Activated naive CD8-positive, alpha-beta T cell (primary cell): ENCODE data around the gene CMTM4.
"Not testable (repeated sequence)": the region's sequence is repeated elsewhere in the genome, so short reads cannot be mapped to it uniquely, and the experiment has no call there.

Experiments
- H3K27ac Mint-ChIP-seq: one replicate; pipeline ENCODE4 v1.8.0; 2021; ENCODE audit warnings: mixed read lengths
- H3K27me3 Mint-ChIP-seq: one replicate; pipeline ENCODE4 v1.8.0; 2021; ENCODE audit warnings: mixed read lengths
- H3K36me3 Mint-ChIP-seq: one replicate; pipeline ENCODE4 v1.8.0; 2021; ENCODE audit warnings: mixed read lengths
- H3K4me1 Mint-ChIP-seq: one replicate; pipeline ENCODE4 v1.8.0; 2021; ENCODE audit warnings: low read depth, mixed read lengths
- H3K4me3 Mint-ChIP-seq: one replicate; pipeline ENCODE4 v1.8.0; 2021; ENCODE audit warnings: mild to moderate bottlenecking, mixed read lengths
- H3K9me3 Mint-ChIP-seq: one replicate; pipeline ENCODE4 v1.8.0; 2021; ENCODE audit warnings: low read depth, mixed read lengths

The CMTM4 gene

GRCh38 chr16:66608241-66609138 lies 88.1 kb downstream of the CMTM4 start:
- Mint-ChIP-seq H3K9me3 (no peaks in the 10 kb centered on the region), H3K36me3 (no peaks in the 10 kb centered on the region), H3K4me3 (peak overlapping the region; percentile 42), H3K27me3 (no peaks in the 10 kb centered on the region), H3K27ac (peak overlapping the region; percentile 50), H3K4me1 (peaks cover 24% of the 10 kb centered on the region)

DNA sequence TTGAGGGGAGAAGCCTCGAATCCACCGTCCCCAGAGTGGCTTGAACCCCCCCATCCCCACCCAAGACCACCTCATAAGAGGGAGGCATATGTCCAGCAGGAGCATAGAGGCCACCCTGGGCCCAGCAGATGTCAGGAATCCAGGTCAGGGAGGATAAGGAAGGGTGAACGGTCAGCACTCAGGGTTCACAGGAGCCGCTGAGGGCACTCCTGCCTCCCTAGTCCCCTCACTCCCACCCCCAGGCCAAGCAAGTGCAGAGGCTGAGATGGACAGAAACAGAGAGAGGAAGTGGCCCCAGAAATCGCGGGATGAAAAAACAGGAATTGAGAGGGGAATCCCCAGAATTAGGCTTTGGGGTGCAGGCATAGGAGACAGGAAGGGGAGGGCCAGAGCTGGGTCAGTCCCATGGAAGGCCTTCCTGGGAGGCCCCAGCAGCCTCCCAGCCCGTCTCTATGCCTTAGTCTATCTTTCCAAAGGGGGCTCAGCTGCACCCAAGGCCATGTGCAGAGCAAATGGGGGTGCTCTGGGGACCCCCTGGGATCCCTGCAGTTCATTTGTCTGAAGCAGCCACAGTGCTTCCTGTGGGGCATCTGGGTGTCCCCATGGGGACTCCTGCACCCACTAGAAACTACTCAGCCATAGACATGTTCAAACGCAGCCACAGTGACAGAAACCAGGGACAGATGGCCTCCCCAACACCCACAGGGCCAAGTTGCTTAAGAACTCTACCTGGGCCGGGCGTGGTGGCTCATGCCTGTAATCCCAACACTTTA lies 90.4 kb downstream of the CMTM4 start:
- H3K27me3 Mint-ChIP-seq = no peaks in the 10 kb centered on the region
- H3K4me3 Mint-ChIP-seq = peak overlapping the region; percentile 80
- H3K36me3 Mint-ChIP-seq = no peaks in the 10 kb centered on the region
- peaks cover 30% of the 10 kb centered on the region for H3K4me1 Mint-ChIP-seq
- H3K9me3 Mint-ChIP-seq = no peaks in the 10 kb centered on the region
- peak overlapping the region; percentile 70 for H3K27ac Mint-ChIP-seq

GRCh38 chr16:66605177-66605978 lies 91.2 kb downstream of the CMTM4 start:
- peaks cover 33% of the 10 kb centered on the region for H3K4me1 Mint-ChIP-seq
- no peaks in the 10 kb centered on the region for H3K9me3 Mint-ChIP-seq
- peak overlapping the region; percentile 80 for H3K4me3 Mint-ChIP-seq
- no peak overlapping the region for H3K27ac Mint-ChIP-seq
- H3K27me3 Mint-ChIP-seq = no peaks in the 10 kb centered on the region
- H3K36me3 Mint-ChIP-seq = no peaks in the 10 kb centered on the region

GRCh38 chr16:66604376-66605176 lies 92.0 kb downstream of the CMTM4 start, which contains the start of gene CMTM3:
TSS of gene CMTM3 (plus strand) at chr16:66604704. CDS start at chr16:66604806, 102 bp downstream.
- Mint-ChIP-seq H3K4me3 (peak within 1 kb of the TSS; percentile 89), H3K36me3 (no peaks in the 10 kb centered on the region), H3K27ac (peak within 1 kb of the TSS; percentile 94), H3K9me3 (no peaks in the 10 kb centered on the region), H3K27me3 (no peaks in the 10 kb centered on the region), H3K4me1 (peaks cover 39% of the 10 kb centered on the region)

DNA sequence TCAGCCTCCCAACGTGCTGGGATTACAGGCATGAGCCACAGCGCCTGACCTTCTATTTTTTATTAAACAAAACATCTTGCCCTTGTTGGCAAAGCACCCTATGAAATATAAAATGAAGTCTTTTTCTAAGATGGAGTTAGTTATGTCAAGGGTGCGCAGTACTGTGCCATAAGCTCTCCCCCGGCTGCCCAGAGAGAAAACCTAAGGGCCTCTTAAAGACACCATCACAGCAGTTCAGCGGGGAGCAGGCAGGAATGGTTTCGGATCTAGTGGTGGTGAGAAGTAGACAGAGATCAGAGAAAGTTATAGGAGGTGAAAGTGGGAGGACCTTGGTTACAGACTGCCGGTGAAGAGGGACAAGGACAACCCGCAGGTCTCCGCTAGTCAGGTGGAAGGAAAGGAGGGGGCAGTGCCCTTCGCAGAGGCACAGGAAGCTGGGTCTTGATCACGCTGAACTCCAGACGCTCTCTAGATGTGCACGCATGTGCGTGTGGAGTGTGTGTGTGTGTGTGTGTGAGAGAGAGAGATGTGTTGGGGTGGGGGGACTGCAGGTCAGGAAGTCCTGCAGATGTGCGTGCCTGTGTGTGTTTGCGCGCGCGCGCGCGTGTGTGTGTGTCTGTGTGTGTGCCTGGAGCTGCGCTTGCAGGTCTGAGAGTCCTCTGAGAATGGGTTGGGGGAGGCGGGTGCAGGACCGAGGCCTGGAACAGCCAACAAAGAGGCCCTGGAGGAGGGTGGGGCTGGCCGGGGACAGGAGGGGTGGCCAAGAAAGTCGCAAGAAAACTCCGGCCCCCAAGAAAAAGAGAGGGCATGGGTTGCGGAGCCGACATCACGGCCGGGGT lies 92.8 kb downstream of the CMTM4 start:
- Mint-ChIP-seq H3K9me3 (no peaks in the 10 kb centered on the region), H3K27me3 (no peaks in the 10 kb centered on the region), H3K36me3 (no peaks in the 10 kb centered on the region), H3K4me3 (peak overlapping the region; percentile 89), H3K4me1 (peaks cover 43% of the 10 kb centered on the region), H3K27ac (peak overlapping the region; percentile 94)

GRCh38 chr16:66601471-66601870 lies 95.1 kb downstream of the CMTM4 start:
- peaks cover 46% of the 10 kb centered on the region for H3K4me1 Mint-ChIP-seq
- H3K9me3 Mint-ChIP-seq = no peaks in the 10 kb centered on the region
- no peak overlapping the region for H3K27ac Mint-ChIP-seq
- no peaks in the 10 kb centered on the region for H3K36me3 Mint-ChIP-seq
- H3K27me3 Mint-ChIP-seq = no peaks in the 10 kb centered on the region
- no peak overlapping the region for H3K4me3 Mint-ChIP-seq

DNA sequence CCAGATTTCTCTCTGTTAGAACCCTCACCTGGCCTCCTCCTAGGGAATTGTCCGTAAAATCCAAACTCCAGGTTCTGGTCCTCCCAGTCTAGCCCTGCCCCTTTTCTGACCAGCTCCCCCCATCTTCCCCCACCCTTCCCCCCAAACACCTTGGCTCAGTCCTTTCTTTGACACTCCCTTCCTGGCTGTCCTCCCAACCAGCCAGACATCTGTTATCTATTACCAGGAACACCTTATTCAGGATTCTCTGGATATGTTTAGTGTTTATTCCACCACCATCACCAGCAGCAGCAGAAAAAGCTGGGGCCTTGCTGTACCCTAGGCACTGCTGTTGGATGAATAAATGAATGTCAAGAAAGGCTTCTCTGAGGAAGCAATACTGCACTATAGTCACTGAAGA lies 96.1 kb downstream of the CMTM4 start:
- H3K4me3 Mint-ChIP-seq = no peak overlapping the region
- no peak overlapping the region for H3K27ac Mint-ChIP-seq
- no peaks in the 10 kb centered on the region for H3K36me3 Mint-ChIP-seq
- H3K27me3 Mint-ChIP-seq = no peaks in the 10 kb centered on the region
- H3K9me3 Mint-ChIP-seq = no peaks in the 10 kb centered on the region
- H3K4me1 Mint-ChIP-seq = peaks cover 41% of the 10 kb centered on the region

- Mint-ChIP-seq H3K4me1 (peaks cover 41% of the 10 kb centered on the region), H3K4me3 (no peak overlapping the region), H3K27me3 (no peaks in the 10 kb centered on the region), H3K27ac (peak overlapping the region; percentile 58), H3K36me3 (no peaks in the 10 kb centered on the region), H3K9me3 (no peaks in the 10 kb centered on the region)
These were observed 96.8 kb downstream of the CMTM4 start for GRCh38 chr16:66599726-66600125.

DNA sequence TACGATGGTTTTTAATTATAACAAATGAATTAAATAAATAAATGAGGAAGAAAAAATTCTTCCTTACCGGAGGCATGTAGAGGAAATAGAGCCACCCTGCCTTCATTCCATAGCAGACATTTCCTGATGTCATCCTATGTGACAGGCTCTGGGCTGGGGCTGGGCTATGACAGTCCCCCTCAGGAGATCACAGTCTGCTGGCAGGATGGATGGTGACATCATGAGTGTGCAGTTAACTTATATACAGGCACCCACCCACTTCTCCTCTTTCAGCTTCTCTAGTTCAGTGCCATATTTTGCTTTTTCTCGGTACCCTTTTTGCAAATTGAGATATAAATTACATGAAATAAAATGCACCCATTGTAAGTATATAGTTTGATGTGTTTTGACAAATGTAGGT lies 98.4 kb downstream of the CMTM4 start:
- Mint-ChIP-seq H3K36me3 (no peaks in the 10 kb centered on the region), H3K9me3 (no peaks in the 10 kb centered on the region), H3K4me1 (peaks cover 35% of the 10 kb centered on the region), H3K4me3 (peak overlapping the region; percentile 8), H3K27me3 (no peaks in the 10 kb centered on the region), H3K27ac (peak overlapping the region; percentile 11)

DNA sequence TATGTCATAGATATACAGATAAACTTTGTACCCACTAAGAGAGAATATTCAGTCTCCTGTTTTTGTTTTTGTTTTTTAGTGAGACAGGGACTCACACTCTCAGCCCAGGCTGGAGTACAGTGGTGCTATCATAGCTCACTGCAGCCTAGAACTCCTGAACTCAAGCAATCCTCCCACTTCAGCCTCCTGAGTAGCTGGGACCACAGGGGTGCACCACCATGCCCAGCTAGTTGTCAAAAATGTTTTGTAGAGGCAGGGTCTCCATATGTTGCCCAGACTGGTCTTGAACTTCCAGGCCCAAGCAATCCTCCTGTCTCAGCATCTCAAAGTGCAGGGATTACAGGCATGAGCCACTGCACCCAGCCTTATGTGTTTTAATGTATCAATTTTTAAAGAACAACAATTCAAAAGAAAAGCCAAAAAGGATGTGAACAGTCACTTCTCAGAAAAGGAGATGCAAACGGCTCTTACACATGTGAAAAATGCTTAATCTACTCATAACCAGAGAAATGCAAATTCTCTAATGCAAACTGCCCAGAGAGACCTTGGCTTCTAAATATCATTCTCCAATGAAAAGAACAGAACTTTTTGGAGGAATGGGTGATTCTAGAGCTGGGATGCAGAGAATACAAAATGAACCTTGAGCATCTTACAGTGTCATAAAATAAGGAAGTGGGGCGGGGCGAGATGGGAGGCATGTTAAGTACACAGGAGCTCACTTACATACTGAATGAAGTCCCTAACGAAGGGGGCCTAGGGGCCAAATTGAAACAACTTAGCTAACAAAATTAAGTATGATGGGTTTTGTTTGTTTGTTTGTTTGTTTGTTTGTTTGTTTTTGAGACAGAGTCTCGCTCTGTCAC lies 99.3 kb downstream of the CMTM4 start:
- H3K36me3 Mint-ChIP-seq = no peaks in the 10 kb centered on the region
- peaks cover 30% of the 10 kb centered on the region for H3K4me1 Mint-ChIP-seq
- no peak overlapping the region for H3K4me3 Mint-ChIP-seq
- H3K27ac Mint-ChIP-seq = peak overlapping the region; percentile 13
- H3K9me3 Mint-ChIP-seq = no peaks in the 10 kb centered on the region
- no peaks in the 10 kb centered on the region for H3K27me3 Mint-ChIP-seq

DNA sequence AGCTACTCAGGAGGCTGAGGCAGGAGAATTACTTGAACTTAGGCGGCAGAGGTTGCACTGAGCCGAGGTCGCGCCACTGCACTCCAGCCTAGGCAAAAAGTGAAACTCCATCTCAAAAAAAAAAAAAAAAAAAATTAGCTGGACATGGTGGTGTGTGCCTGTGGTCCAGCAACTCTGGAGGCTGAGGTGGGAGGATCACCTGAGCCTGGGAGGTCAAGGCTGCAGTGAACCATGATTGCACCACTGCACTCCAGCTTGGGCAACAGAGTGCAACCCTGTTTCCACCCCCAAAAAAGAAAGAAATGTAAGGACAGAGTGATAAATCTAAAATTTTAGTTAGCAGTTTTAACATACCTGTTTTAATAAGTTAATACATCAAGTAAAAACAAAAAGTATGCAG lies 100.0 kb downstream of the CMTM4 start:
- not testable (repeated sequence) for H3K9me3 Mint-ChIP-seq, H3K27ac Mint-ChIP-seq, H3K27me3 Mint-ChIP-seq, H3K36me3 Mint-ChIP-seq, H3K4me3 Mint-ChIP-seq
- peaks cover 30% of the 10 kb centered on the region for H3K4me1 Mint-ChIP-seq

GRCh38 chr16:66594739-66595138 lies 101.8 kb downstream of the CMTM4 start:
- no peak overlapping the region for H3K4me3 Mint-ChIP-seq
- H3K9me3 Mint-ChIP-seq = no peaks in the 10 kb centered on the region
- no peaks in the 10 kb centered on the region for H3K36me3 Mint-ChIP-seq
- H3K4me1 Mint-ChIP-seq = peaks cover 34% of the 10 kb centered on the region
- H3K27me3 Mint-ChIP-seq = no peaks in the 10 kb centered on the region
- no peak overlapping the region for H3K27ac Mint-ChIP-seq

GRCh38 chr16:66592814-66593213 lies 103.7 kb downstream of the CMTM4 start:
- Mint-ChIP-seq H3K4me1 (peaks cover 32% of the 10 kb centered on the region), H3K36me3 (no peaks in the 10 kb centered on the region), H3K9me3 (no peaks in the 10 kb centered on the region), H3K4me3 (no peak overlapping the region), H3K27me3 (no peaks in the 10 kb centered on the region), H3K27ac (no peak overlapping the region)
